Activated naive CD8-positive, alpha-beta T cell (primary cell): ENCODE data around the gene ZNF584.

ENCODE experiments used
- H3K27ac Mint-ChIP-seq: one replicate; pipeline ENCODE4 v1.8.0; 2021; ENCODE audit warnings: mixed read lengths
- H3K27me3 Mint-ChIP-seq: one replicate; pipeline ENCODE4 v1.8.0; 2021; ENCODE audit warnings: mixed read lengths
- H3K36me3 Mint-ChIP-seq: one replicate; pipeline ENCODE4 v1.8.0; 2021; ENCODE audit warnings: mixed read lengths
- H3K4me1 Mint-ChIP-seq: one replicate; pipeline ENCODE4 v1.8.0; 2021; ENCODE audit warnings: low read depth, mixed read lengths
- H3K4me3 Mint-ChIP-seq: one replicate; pipeline ENCODE4 v1.8.0; 2021; ENCODE audit warnings: mild to moderate bottlenecking, mixed read lengths
- H3K9me3 Mint-ChIP-seq: one replicate; pipeline ENCODE4 v1.8.0; 2021; ENCODE audit warnings: low read depth, mixed read lengths

ZNF584 gene

GRCh38 chr19:58455306-58455705 is 46.9 kb downstream of the ZNF584 start:
- Mint-ChIP-seq H3K36me3 (peaks cover 6% of the 10 kb centered on the region), H3K9me3 (no peaks in the 10 kb centered on the region), H3K4me1 (peaks cover 19% of the 10 kb centered on the region), H3K27me3 (no peaks in the 10 kb centered on the region), H3K4me3 (no peak overlapping the region), H3K27ac (no peak overlapping the region)

- Mint-ChIP-seq H3K9me3 (no peaks in the 10 kb centered on the region), H3K27me3 (no peaks in the 10 kb centered on the region), H3K27ac (no peak overlapping the region), H3K4me1 (peaks cover 12% of the 10 kb centered on the region), H3K4me3 (no peak overlapping the region), H3K36me3 (peaks cover 6% of the 10 kb centered on the region)
Measured at GRCh38 chr19:58456111-58456510, 47.7 kb downstream of the ZNF584 start.

- Mint-ChIP-seq H3K27me3 (no peaks in the 10 kb centered on the region), H3K27ac (no peak overlapping the region), H3K4me1 (no peaks in the 10 kb centered on the region), H3K4me3 (no peak overlapping the region), H3K9me3 (no peaks in the 10 kb centered on the region), H3K36me3 (peaks cover 6% of the 10 kb centered on the region)
Measured at GRCh38 chr19:58460039-58460438, 51.6 kb downstream of the ZNF584 start.

GRCh38 chr19:58466089-58466759 is 57.8 kb downstream of the ZNF584 start:
- peak overlapping the region; percentile 90 for H3K4me3 Mint-ChIP-seq
- no peaks in the 10 kb centered on the region for H3K36me3 Mint-ChIP-seq
- H3K9me3 Mint-ChIP-seq = no peaks in the 10 kb centered on the region
- no peak overlapping the region for H3K27ac Mint-ChIP-seq
- peaks cover 21% of the 10 kb centered on the region for H3K4me1 Mint-ChIP-seq
- no peaks in the 10 kb centered on the region for H3K27me3 Mint-ChIP-seq

GRCh38 chr19:58466760-58467589 is 58.5 kb downstream of the ZNF584 start, which contains the start of gene ZNF324:
TSS of gene ZNF324 (plus strand) at chr19:58467080. CDS start at chr19:58469186, 2,106 bp downstream.
- H3K9me3 Mint-ChIP-seq = no peaks in the 10 kb centered on the region
- H3K36me3 Mint-ChIP-seq = no peaks in the 10 kb centered on the region
- peaks cover 21% of the 10 kb centered on the region for H3K4me1 Mint-ChIP-seq
- H3K4me3 Mint-ChIP-seq = peak within 1 kb of the TSS; percentile 90
- H3K27ac Mint-ChIP-seq = peak within 1 kb of the TSS; percentile 76
- no peaks in the 10 kb centered on the region for H3K27me3 Mint-ChIP-seq
